Measurements from ENCODE around the gene TGFB2. TPM values are rescaled to one million over a fixed set of nuclear protein-coding genes. Genes with fewer than 3 reads are reported as not detected.

Gene TGFB2
- total RNA-seq, 2 experiments from 2014 or later = 0.11 TPM

- H3K27me3 Mint-ChIP-seq = no peaks in the 10 kb centered on the region
- intact Hi-C loops (cut with DNase I, micrococcal nuclease) = no loop called here
- H3K4me3 Mint-ChIP-seq = no peak overlapping the region
- H3K4me1 Mint-ChIP-seq (ENCODE audit: low read depth) = no peaks in the 10 kb centered on the region
- no peaks in the 10 kb centered on the region for H3K4me1 ChIP-seq (ENCODE audit: insufficient read depth, low read length)
- H3K4me3 ChIP-seq (ENCODE audit: low read length) = no peak overlapping the region
- H3K36me3 ChIP-seq (ENCODE audit: insufficient read depth, low read length) = no peaks in the 10 kb centered on the region
- TF ChIP-seq CTCF (IDR thresholded peaks at IDR 0.05) = no peak
- ATAC-seq (ENCODE audit: poor library complexity) (no peak), DNase-seq (no peak)
- no peak overlapping the region for H3K27ac ChIP-seq (ENCODE audit: low read depth in 1 of 2, low read length in 2 of 2)
- ChIA-PET CTCF (no interaction called here), POLR2A (no interaction called here)
- H3K9me3 Mint-ChIP-seq = no peaks in the 10 kb centered on the region
- no peak overlapping the region for H3K27ac Mint-ChIP-seq
- H3K36me3 Mint-ChIP-seq (ENCODE audit: low read depth) = no peaks in the 10 kb centered on the region
- no peaks in the 10 kb centered on the region for H3K9me3 ChIP-seq (ENCODE audit: control insufficient read depth in 1 of 2, insufficient read depth in 1 of 2, low read length in 2 of 2)
- H3K27me3 ChIP-seq (ENCODE audit: control insufficient read depth in 1 of 2, insufficient read depth in 2 of 2, low read length in 2 of 2) = no peaks in the 10 kb centered on the region
Observed at GRCh38 chr1:218462587-218462986, 117.5 kb downstream of the TGFB2 start.

- Mint-ChIP-seq H3K4me3 (no peak overlapping the region), H3K27ac (no peak overlapping the region), H3K27me3 (no peaks in the 10 kb centered on the region), H3K4me1 (ENCODE audit: low read depth) (no peaks in the 10 kb centered on the region), H3K36me3 (ENCODE audit: low read depth) (no peaks in the 10 kb centered on the region), H3K9me3 (no peaks in the 10 kb centered on the region)
- Histone ChIP-seq H3K9me3 (ENCODE audit: control insufficient read depth in 1 of 2, insufficient read depth in 1 of 2, low read length in 2 of 2) (no peaks in the 10 kb centered on the region), H3K4me3 (ENCODE audit: low read length) (no peak overlapping the region), H3K4me1 (ENCODE audit: insufficient read depth, low read length) (no peaks in the 10 kb centered on the region), H3K27ac (ENCODE audit: low read depth in 1 of 2, low read length in 2 of 2) (no peak overlapping the region), H3K27me3 (ENCODE audit: control insufficient read depth in 1 of 2, insufficient read depth in 2 of 2, low read length in 2 of 2) (no peaks in the 10 kb centered on the region), H3K36me3 (ENCODE audit: insufficient read depth, low read length) (no peaks in the 10 kb centered on the region)
- DNase-seq = peak in 2 of 14 experiments; percentile 37 to 38
- CTCF ChIA-PET = no interaction called here
- no peak for TF ChIP-seq CTCF (IDR thresholded peaks at IDR 0.05)
- no peak for ATAC-seq (ENCODE audit: poor library complexity)
- intact Hi-C loops (cut with DNase I, micrococcal nuclease) = no loop called here
- POLR2A ChIA-PET = no interaction called here
Observed at GRCh38 chr1:218463194-218464156, 118.3 kb downstream of the TGFB2 start.

GRCh38 chr1:218464871-218465270, 119.7 kb downstream of the TGFB2 start:
- Histone ChIP-seq H3K27me3 (ENCODE audit: control insufficient read depth in 1 of 2, insufficient read depth in 2 of 2, low read length in 2 of 2) (no peaks in the 10 kb centered on the region), H3K27ac (ENCODE audit: low read depth in 1 of 2, low read length in 2 of 2) (no peak overlapping the region), H3K9me3 (ENCODE audit: control insufficient read depth in 1 of 2, insufficient read depth in 1 of 2, low read length in 2 of 2) (no peaks in the 10 kb centered on the region), H3K4me3 (ENCODE audit: low read length) (no peak overlapping the region), H3K36me3 (ENCODE audit: insufficient read depth, low read length) (no peaks in the 10 kb centered on the region), H3K4me1 (ENCODE audit: insufficient read depth, low read length) (no peaks in the 10 kb centered on the region)
- no peak for TF ChIP-seq CTCF (IDR thresholded peaks at IDR 0.05)
- ChIA-PET CTCF (no interaction called here), POLR2A (no interaction called here)
- Mint-ChIP-seq H3K27ac (no peak overlapping the region), H3K36me3 (ENCODE audit: low read depth) (no peaks in the 10 kb centered on the region), H3K9me3 (no peaks in the 10 kb centered on the region), H3K4me3 (no peak overlapping the region), H3K27me3 (no peaks in the 10 kb centered on the region), H3K4me1 (ENCODE audit: low read depth) (no peaks in the 10 kb centered on the region)
- no peak for DNase-seq
- intact Hi-C loops (cut with DNase I, micrococcal nuclease) = no loop called here
- no peak for ATAC-seq (ENCODE audit: poor library complexity)

Data from CD4-positive, alpha-beta T cell (primary cell).